ENCODE results near the gene RGS10.

RGS10 gene

GRCh38 chr10:119478111-119478802 lies 64.3 kb downstream of the RGS10 start:
- no peaks in the 10 kb centered on the region for H4K20me1 ChIP-seq (ENCODE audit: insufficient read depth, low read length)
- no peaks in the 10 kb centered on the region for H3K9me2 ChIP-seq (replicated peaks; ENCODE audit: insufficient read depth, low read length)
- H3K4me3 ChIP-seq (ENCODE audit: low read length), result 0 out of 2 replicates have a peak overlapping the region, but pooled peaks have one; percentile 8
- no peak overlapping the region for H3K9ac ChIP-seq (ENCODE audit: low read length)
- peaks cover 22% of the 10 kb centered on the region for H3K4me1 ChIP-seq (ENCODE audit: low read length)
- peak overlapping the region; percentile 23; the same call in 1 of the 2 replicates for H3K27ac ChIP-seq (ENCODE audit: low read length)
- no peak for TF ChIP-seq EZH2 (optimal IDR thresholded peaks at IDR 0.05; ENCODE audit: low read depth, low read length)
- TF ChIP-seq, protein P1, sequence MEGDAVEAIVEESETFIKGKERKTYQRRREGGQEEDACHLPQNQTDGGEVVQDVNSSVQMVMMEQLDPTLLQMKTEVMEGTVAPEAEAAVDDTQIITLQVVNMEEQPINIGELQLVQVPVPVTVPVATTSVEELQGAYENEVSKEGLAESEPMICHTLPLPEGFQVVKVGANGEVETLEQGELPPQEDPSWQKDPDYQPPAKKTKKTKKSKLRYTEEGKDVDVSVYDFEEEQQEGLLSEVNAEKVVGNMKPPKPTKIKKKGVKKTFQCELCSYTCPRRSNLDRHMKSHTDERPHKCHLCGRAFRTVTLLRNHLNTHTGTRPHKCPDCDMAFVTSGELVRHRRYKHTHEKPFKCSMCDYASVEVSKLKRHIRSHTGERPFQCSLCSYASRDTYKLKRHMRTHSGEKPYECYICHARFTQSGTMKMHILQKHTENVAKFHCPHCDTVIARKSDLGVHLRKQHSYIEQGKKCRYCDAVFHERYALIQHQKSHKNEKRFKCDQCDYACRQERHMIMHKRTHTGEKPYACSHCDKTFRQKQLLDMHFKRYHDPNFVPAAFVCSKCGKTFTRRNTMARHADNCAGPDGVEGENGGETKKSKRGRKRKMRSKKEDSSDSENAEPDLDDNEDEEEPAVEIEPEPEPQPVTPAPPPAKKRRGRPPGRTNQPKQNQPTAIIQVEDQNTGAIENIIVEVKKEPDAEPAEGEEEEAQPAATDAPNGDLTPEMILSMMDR (IDR thresholded peaks at IDR 0.05; ENCODE audit: low read length), result no peak
- no peak for TF ChIP-seq EZH2phosphoT487 (IDR thresholded peaks at IDR 0.05; ENCODE audit: low read length)
- H3K27me3 ChIP-seq (replicated peaks; ENCODE audit: insufficient read depth, low read length), result no peaks in the 10 kb centered on the region
- H2AFZ ChIP-seq (ENCODE audit: low read length), result peak overlapping the region; percentile 25; the same call in 1 of the 2 replicates
- H3K4me2 ChIP-seq (ENCODE audit: low read depth, low read length), result peak overlapping the region; percentile 57
- DNase-seq, result no peak
- H3F3A ChIP-seq (ENCODE audit: insufficient read depth, low read length), result peaks cover 11% of the 10 kb centered on the region; the same call in 1 of the 2 replicates
- H3K36me3 ChIP-seq (replicated peaks; ENCODE audit: insufficient read depth, low read length), result no peaks in the 10 kb centered on the region
- no peaks in the 10 kb centered on the region for H3K79me2 ChIP-seq (ENCODE audit: low read length)
- H3K9me3 ChIP-seq (replicated peaks; ENCODE audit: insufficient read depth, low read length), result no peaks in the 10 kb centered on the region

DNA sequence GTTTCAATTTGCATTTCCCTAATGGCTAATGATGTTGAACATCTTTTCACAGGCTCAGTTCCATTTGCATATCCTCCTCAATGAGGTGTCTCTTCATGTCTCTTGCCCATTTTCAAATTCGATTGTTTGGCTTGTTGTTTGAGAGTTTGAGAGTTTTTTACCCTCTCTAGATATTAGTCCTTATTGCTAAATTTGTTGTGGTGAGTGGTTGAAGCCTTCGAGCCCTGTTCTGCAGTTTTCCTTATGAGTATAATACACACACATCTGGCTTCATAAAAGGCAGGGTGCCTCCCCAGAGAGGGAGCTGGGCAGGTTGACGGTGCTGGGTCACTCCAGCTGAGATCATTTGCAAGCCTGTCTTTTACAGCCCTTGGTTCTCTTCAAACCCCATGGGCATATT lies 65.1 kb downstream of the RGS10 start:
- Histone ChIP-seq H4K20me1 (ENCODE audit: insufficient read depth, low read length) (no peaks in the 10 kb centered on the region), H3K4me3 (ENCODE audit: low read length) (no peak overlapping the region), H3K9ac (ENCODE audit: low read length) (no peak overlapping the region), H3K4me1 (ENCODE audit: low read length) (peaks cover 22% of the 10 kb centered on the region), H3K9me2 (replicated peaks; ENCODE audit: insufficient read depth, low read length) (no peaks in the 10 kb centered on the region), H2AFZ (ENCODE audit: low read length) (no peak overlapping the region), H3F3A (ENCODE audit: insufficient read depth, low read length) (peaks cover 11% of the 10 kb centered on the region; the same call in 1 of the 2 replicates), H3K79me2 (ENCODE audit: low read length) (no peaks in the 10 kb centered on the region), H3K4me2 (ENCODE audit: low read depth, low read length) (no peak overlapping the region), H3K27me3 (replicated peaks; ENCODE audit: insufficient read depth, low read length) (no peaks in the 10 kb centered on the region), H3K9me3 (replicated peaks; ENCODE audit: insufficient read depth, low read length) (no peaks in the 10 kb centered on the region), H3K27ac (ENCODE audit: low read length) (no peak overlapping the region), H3K36me3 (replicated peaks; ENCODE audit: insufficient read depth, low read length) (no peaks in the 10 kb centered on the region)
- no peak for DNase-seq
- TF ChIP-seq EZH2 (optimal IDR thresholded peaks at IDR 0.05; ENCODE audit: low read depth, low read length), result no peak

DNA sequence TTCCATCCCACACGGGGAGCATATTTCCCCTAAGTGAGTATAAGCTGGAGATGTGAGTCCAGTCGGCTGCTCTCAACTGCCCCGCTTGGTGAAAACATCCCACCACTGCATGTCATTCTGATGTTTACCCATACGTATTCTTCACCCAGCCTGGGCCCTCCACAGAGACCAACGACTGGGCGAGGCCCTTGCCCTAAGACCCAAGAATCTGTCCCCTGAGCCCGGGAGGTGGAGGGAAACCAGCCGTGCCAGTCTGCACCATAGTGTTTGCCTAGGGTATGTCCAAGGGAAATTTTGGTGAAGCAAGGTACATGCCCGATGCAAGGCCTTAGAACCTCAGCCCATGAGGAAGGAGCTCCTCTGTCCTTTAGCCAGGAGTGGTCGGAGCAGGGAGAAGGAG lies 67.9 kb downstream of the RGS10 start:
- H3K9me2 ChIP-seq (replicated peaks; ENCODE audit: insufficient read depth, low read length), result no peaks in the 10 kb centered on the region
- no peaks in the 10 kb centered on the region for H3K27me3 ChIP-seq (replicated peaks; ENCODE audit: insufficient read depth, low read length)

More for the DNA sequence above, 67.9 kb downstream of the RGS10 start:
- no peaks in the 10 kb centered on the region for H4K20me1 ChIP-seq (ENCODE audit: insufficient read depth, low read length)
- DNase-seq, result no peak
- H3K36me3 ChIP-seq (replicated peaks; ENCODE audit: insufficient read depth, low read length), result no peaks in the 10 kb centered on the region
- H3K4me1 ChIP-seq (ENCODE audit: low read length), result peaks cover 22% of the 10 kb centered on the region
- H3K9me3 ChIP-seq (replicated peaks; ENCODE audit: insufficient read depth, low read length), result no peaks in the 10 kb centered on the region
- TF ChIP-seq, protein P1 (IDR thresholded peaks at IDR 0.05; ENCODE audit: low read length), result no peak
- no peak for TF ChIP-seq EZH2 (optimal IDR thresholded peaks at IDR 0.05; ENCODE audit: low read depth, low read length)
- H3F3A ChIP-seq (ENCODE audit: insufficient read depth, low read length), result peaks cover 11% of the 10 kb centered on the region; the same call in 1 of the 2 replicates
- H3K4me2 ChIP-seq (ENCODE audit: low read depth, low read length), result no peak overlapping the region
- no peak overlapping the region for H3K4me3 ChIP-seq (ENCODE audit: low read length)
- no peak overlapping the region for H2AFZ ChIP-seq (ENCODE audit: low read length)
- H3K79me2 ChIP-seq (ENCODE audit: low read length), result no peaks in the 10 kb centered on the region
- H3K27ac ChIP-seq (ENCODE audit: low read length), result no peak overlapping the region
- no peak overlapping the region for H3K9ac ChIP-seq (ENCODE audit: low read length)

All from MM.1S (cell line).